Measurements from ENCODE around the gene CNTN6. TPM values are rescaled to one million over a fixed set of nuclear protein-coding genes. Genes with fewer than 3 reads are reported as not detected.

The CNTN6 gene
- polyA plus RNA-seq, 6 donors from 2014 or later = not detected

DNA sequence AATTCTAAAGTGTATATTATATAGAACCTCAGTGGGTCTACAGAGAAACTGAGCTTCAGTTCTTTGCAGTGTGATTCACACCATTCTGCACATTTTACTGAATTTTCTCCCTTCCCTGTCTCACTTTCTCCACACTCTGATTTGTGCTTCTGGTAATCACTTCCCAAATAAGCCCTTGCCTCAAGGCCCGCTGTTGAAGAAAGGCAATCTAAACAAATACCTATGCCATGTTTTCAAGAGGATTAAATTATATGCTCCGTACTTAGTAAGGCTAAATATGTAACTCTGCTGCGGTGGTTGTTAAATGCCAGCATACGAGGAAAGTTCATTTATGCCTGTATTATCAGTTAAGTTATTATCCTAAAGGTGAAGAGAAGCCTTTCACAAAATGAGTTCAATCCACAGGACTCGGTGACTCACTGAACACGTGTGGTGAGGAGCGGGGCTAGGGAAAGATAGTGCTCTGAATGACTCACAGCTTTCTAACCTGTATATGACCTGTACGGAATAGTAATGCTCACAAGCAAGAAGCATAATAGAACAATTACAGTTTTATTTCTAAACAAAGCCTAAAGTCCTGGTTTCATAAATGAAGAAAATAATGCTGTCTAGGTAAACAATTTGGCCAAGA lies 25.1 kb downstream of the CNTN6 start:
- Mint-ChIP-seq H3K27me3 (no peaks in the 10 kb centered on the region), H3K4me3 (no peak overlapping the region), H3K9me3 (peaks cover 0 to 11% (median 2%) of the 10 kb centered on the region in 7 donors), H3K4me1 (no peaks in the 10 kb centered on the region), H3K36me3 (no peaks in the 10 kb centered on the region), H3K27ac (no peak overlapping the region)
- no peak for ATAC-seq (ENCODE audit: low read depth in 2 of 2)
- no peak for DNase-seq

DNA sequence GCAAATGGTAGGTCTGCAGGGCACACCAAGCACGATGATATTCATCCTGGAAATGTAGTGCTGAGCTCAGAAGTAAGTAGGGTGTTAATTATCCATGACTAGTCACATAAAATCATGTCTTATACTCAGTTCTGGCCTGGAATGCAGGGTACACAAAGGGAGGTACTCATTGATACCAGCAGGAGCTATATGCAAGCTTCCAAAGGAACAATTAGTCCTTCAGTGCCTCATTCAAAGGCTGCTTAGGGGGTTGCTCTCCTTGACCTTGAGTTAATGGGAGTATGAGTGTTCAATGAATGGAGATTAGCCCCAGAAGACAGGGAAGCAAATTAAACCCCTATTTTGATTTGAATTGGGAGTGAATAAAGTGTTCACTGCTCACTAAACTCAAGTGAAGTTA lies 38.3 kb downstream of the CNTN6 start:
- no peak overlapping the region for H3K27ac Mint-ChIP-seq
- peaks cover 0 to 5% (median 0%) of the 10 kb centered on the region in 7 donors for H3K9me3 Mint-ChIP-seq
- DNase-seq = no peak
- no peak overlapping the region for H3K4me3 Mint-ChIP-seq
- no peaks in the 10 kb centered on the region for H3K27me3 Mint-ChIP-seq
- no peaks in the 10 kb centered on the region for H3K4me1 Mint-ChIP-seq
- ATAC-seq (ENCODE audit: low read depth in 2 of 2) = no peak
- H3K36me3 Mint-ChIP-seq = no peaks in the 10 kb centered on the region

DNA sequence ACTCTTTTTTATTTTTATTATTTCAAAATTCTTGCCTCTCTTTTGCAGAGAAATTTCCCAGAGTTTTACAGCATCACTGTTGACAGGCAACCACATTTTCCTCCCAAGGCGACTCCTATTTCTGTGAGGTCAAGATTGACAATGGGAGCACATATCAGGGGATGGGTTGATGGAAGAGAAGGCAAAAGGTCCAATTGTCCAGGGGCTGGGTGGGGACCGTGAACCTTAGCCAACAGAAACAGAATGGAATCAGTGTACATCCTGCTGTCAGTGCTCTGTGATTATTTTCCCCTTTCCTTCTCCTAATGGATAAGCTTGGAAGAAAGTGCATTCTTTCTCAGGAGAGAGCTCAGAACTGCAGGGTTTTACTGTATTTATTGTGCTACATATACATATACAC lies 42.4 kb downstream of the CNTN6 start:
- Mint-ChIP-seq H3K4me3 (no peak overlapping the region), H3K4me1 (no peaks in the 10 kb centered on the region), H3K36me3 (no peaks in the 10 kb centered on the region), H3K27ac (no peak overlapping the region), H3K27me3 (no peaks in the 10 kb centered on the region), H3K9me3 (peaks cover 0 to 6% (median 0%) of the 10 kb centered on the region in 7 donors)
- no peak for DNase-seq
- ATAC-seq (ENCODE audit: low read depth in 2 of 2) = no peak

DNA sequence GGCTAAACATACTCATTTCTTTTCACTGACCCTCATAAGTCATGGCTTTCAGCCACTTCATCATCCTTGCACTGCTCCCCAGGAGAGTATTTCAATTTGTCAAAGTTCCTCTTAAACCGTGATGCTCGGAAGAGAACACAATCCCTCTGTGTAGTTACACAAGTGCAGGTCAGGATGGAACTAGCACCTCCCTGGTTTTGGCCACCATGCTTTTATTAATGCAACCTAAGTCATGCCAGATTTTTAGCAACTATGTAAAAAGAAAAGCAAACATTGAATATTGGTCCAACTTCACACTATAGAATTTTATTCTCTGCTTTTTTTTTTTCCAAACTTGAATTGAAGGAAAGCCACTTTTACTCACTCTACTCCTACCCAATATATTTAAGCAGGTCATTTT lies 45.2 kb downstream of the CNTN6 start:
- Mint-ChIP-seq H3K27ac (no peak overlapping the region), H3K27me3 (no peaks in the 10 kb centered on the region), H3K9me3 (peaks cover 0 to 6% (median 0%) of the 10 kb centered on the region in 7 donors), H3K4me1 (no peaks in the 10 kb centered on the region), H3K4me3 (no peak overlapping the region), H3K36me3 (no peaks in the 10 kb centered on the region)
- ATAC-seq (ENCODE audit: low read depth in 2 of 2) = no peak
- DNase-seq = no peak

DNA sequence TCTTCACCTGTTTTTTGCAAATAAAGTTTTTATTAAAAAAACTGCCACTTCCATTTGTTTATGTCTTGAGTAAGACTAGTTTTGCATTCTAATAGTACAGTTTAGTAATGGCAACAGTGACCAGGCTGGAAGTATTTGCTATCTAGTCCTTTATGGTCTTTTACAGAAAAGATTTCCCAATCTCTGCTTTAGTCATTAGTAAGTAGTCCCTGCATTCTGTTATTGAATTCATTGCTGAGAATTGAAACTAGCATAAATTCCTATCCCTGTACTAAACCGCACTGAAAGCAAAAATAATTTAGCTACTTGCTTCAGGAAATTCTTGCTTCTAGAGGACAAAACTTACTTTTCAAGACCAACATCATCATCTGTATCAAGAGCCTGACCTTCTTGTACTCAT lies 46.2 kb downstream of the CNTN6 start:
- Mint-ChIP-seq H3K4me3 (no peak overlapping the region), H3K4me1 (no peaks in the 10 kb centered on the region), H3K36me3 (no peaks in the 10 kb centered on the region), H3K27me3 (no peaks in the 10 kb centered on the region), H3K27ac (no peak overlapping the region), H3K9me3 (peaks cover 0 to 6% (median 0%) of the 10 kb centered on the region in 7 donors)
- DNase-seq (no peak), ATAC-seq (ENCODE audit: low read depth in 2 of 2) (no peak)

DNA sequence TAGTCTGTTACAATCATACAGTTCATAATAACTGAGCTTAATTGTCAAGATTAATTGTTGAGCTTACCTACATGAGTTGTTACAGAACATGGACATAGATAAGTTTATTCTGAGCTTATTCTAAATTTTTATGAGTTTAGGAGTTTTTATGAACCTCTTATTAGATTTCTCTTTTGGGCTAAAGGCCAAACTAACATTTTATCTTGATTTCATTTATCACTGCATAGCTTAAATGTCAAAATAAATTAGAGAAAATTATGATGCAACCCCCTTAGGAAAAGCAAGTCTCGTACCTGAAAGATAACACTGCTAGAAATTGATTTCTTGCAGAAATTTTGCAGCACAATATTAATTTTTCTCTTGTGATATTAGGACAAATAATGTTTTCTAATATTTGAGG lies 54.5 kb downstream of the CNTN6 start:
- no peak for ATAC-seq (ENCODE audit: low read depth in 2 of 2)
- H3K4me3 Mint-ChIP-seq = no peak overlapping the region
- H3K36me3 Mint-ChIP-seq = no peaks in the 10 kb centered on the region
- peaks cover 0 to 7% (median 0%) of the 10 kb centered on the region in 7 donors for H3K9me3 Mint-ChIP-seq
- DNase-seq = no peak
- no peaks in the 10 kb centered on the region for H3K27me3 Mint-ChIP-seq
- H3K27ac Mint-ChIP-seq = no peak overlapping the region
- H3K4me1 Mint-ChIP-seq = no peaks in the 10 kb centered on the region

DNA sequence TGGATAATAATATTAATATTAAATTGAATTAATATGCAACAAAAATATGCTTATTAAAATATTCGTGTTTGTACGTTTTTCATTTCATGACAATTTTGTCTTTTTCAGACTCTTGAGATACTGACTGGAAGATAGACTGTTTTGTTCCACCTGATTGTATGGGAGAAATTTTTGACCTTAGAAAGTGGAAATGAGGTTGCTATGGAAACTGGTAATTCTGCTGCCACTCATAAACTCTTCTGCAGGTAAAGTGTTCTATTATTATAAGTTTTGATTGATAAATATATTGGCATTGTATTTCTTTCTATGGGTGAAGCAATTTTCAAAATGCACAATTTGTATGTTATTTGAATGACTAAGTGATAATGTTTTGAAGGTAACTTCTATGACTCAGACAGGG lies 55.0 kb downstream of the CNTN6 start:
- DNase-seq = no peak
- no peaks in the 10 kb centered on the region for H3K36me3 Mint-ChIP-seq
- H3K9me3 Mint-ChIP-seq = peaks cover 0 to 7% (median 0%) of the 10 kb centered on the region in 7 donors
- no peak for ATAC-seq (ENCODE audit: low read depth in 2 of 2)
- no peak overlapping the region for H3K4me3 Mint-ChIP-seq
- H3K27ac Mint-ChIP-seq = no peak overlapping the region
- H3K4me1 Mint-ChIP-seq = no peaks in the 10 kb centered on the region
- H3K27me3 Mint-ChIP-seq = no peaks in the 10 kb centered on the region

DNA sequence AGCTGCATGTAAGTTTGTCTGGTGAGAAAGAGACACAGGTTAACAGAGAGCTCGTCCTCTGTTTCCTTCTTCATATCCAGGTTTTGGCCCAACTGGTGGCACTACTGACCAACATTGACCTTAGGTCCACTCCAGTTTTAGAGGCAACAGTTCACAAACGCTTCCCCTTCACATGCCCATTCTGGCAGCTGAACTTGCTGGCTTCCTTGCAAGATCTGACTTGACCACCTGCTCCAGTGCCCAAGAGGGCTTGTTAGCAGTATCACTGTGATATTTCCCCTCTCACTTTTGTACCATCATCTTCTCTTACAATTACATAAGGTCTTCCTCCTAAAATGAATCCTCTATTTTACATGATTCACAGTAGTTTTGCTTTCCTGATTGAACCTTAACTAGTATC lies 71.3 kb downstream of the CNTN6 start:
- no peak for DNase-seq
- H3K4me1 Mint-ChIP-seq = no peaks in the 10 kb centered on the region

DNA sequence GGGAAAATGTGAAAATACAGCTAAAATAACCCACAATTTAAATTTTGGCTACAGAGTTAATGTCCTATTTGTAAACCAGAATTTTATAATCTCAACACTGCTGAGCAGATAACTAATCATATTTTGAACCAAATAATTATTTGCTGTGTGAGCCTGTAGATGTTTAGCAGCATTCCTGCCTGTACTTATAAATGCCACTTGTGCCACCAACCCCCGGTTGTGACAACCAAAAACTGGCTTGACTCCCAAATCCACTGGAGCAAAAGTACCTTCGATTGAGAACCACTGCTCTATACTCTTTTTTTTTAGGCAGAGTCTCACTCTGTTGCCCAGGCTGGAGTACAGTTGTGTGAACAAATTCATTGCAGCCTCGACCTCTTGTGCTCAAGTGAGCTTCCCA lies 78.5 kb downstream of the CNTN6 start:
- Mint-ChIP-seq H3K4me3 (no peak overlapping the region), H3K27ac (no peak overlapping the region), H3K27me3 (no peaks in the 10 kb centered on the region), H3K9me3 (peaks cover 0 to 7% (median 4%) of the 10 kb centered on the region in 7 donors), H3K36me3 (no peaks in the 10 kb centered on the region), H3K4me1 (no peaks in the 10 kb centered on the region)
- ATAC-seq (ENCODE audit: low read depth in 2 of 2) (no peak), DNase-seq (no peak)

More for the DNA sequence above, 71.3 kb downstream of the CNTN6 start:
- Mint-ChIP-seq H3K4me3 (no peak overlapping the region), H3K27me3 (no peaks in the 10 kb centered on the region), H3K9me3 (peaks cover 0 to 17% (median 6%) of the 10 kb centered on the region in 7 donors), H3K27ac (no peak overlapping the region), H3K36me3 (no peaks in the 10 kb centered on the region)
- no peak for ATAC-seq (ENCODE audit: low read depth in 2 of 2)

DNA sequence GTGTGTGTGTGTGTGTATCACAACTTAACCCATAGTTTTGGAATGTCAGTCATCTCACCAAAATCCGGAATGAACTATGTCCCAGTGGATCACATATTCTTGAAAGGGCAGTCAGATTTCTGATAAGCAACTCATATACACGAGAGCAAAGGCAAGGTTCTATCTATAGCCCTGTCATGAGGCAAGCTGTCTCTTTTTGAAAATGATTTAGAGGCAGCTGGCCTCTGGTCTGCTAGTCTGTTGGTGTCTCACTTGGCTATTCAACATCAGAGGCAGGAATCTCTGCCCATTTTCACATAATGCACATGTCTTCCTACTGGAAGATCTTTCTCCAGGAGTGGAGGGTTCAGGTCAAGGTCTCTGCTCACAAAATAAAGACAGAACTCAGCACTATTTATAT lies 79.8 kb downstream of the CNTN6 start:
- Mint-ChIP-seq H3K4me3 (no peak overlapping the region), H3K27ac (no peak overlapping the region), H3K4me1 (no peaks in the 10 kb centered on the region), H3K9me3 (peaks cover 0 to 5% (median 4%) of the 10 kb centered on the region in 7 donors), H3K36me3 (no peaks in the 10 kb centered on the region), H3K27me3 (no peaks in the 10 kb centered on the region)
- DNase-seq (no peak), ATAC-seq (ENCODE audit: low read depth in 2 of 2) (no peak)

DNA sequence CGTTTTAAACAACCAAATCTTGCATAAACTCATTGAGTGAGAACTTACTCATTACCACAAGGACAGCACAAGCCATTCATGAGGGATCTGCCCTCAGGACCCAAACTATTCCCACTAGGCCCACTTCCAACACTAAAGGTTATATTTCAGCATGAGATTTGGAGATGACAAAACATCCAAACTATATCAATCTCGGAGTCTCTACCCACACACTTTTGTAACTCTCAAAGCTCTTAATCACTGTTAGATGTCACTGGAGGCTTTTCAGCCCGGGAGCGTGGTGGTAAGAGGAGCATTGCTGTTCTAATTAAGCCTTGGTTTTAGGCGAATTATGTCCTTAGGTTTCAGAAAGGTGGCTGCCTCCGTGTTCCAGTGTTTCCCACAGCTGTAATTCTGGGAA lies 86.3 kb downstream of the CNTN6 start:
- ATAC-seq (ENCODE audit: low read depth in 2 of 2) = no peak
- H3K4me1 Mint-ChIP-seq = no peaks in the 10 kb centered on the region
- no peaks in the 10 kb centered on the region for H3K36me3 Mint-ChIP-seq
- no peak overlapping the region for H3K27ac Mint-ChIP-seq
- H3K4me3 Mint-ChIP-seq = no peak overlapping the region
- H3K9me3 Mint-ChIP-seq = peaks cover 2 to 12% (median 7%) of the 10 kb centered on the region in 7 donors
- no peak for DNase-seq
- no peaks in the 10 kb centered on the region for H3K27me3 Mint-ChIP-seq

DNA sequence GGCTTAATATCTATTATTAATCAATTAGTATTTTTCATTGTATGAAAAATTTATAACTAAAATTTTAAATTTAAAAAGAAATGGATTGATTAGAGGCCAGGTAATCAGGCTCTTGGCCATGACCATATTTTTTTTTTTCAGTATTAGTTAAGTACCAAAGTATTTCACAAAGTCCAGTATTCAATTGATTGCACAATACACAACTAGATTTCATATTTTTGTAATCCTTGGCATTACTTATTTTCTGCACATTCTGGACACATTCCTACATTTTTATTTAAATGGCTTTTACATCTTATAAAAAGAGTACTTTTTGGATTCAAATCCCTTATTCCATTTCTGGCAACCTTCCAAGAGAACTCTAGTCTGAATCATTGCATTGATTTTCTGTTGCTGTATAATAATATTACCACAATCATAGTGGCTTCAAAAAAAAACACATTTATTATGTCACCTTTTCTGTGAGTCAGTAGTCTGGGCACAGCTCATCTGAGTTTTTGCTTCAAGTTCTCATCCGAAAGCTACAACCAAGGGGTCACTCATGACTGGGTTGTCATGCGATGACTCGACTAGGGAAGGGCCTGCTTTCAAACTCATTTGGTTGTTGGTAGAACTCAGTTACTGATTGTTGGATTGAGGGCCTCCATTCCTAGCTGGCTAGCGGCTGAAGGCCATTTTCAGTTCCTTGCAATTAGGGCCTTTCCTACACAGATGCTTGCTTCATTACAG lies 90.7 kb downstream of the CNTN6 start:
- Mint-ChIP-seq H3K9me3 (peaks cover 0 to 6% (median under 1%) of the 10 kb centered on the region in 7 donors), H3K36me3 (no peaks in the 10 kb centered on the region), H3K4me1 (no peaks in the 10 kb centered on the region), H3K27ac (no peak overlapping the region), H3K4me3 (no peak overlapping the region), H3K27me3 (no peaks in the 10 kb centered on the region)
- ATAC-seq (ENCODE audit: low read depth in 2 of 2) = no peak
- no peak for DNase-seq

DNA sequence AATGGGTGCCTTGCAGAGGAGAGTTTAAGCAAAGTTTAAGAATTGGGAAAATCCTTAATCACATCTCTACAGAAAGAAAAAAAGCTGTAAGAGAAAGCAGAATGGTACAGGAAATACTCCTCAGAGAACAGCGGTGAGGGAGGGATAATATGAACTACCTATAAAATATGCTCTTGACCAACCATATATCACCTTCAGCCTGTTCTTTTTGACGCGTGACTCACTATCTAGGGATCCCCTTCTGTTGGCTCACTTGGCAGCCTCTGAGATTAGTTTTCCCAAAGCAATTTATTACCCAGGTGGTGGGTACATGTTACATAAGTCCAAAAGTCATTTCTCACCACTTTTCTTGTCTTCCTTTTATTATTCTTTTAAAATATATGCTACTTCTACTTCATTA lies 97.7 kb downstream of the CNTN6 start:
- H3K4me3 Mint-ChIP-seq = no peak overlapping the region
- no peaks in the 10 kb centered on the region for H3K36me3 Mint-ChIP-seq
- DNase-seq = no peak
- no peaks in the 10 kb centered on the region for H3K4me1 Mint-ChIP-seq
- no peak for ATAC-seq (ENCODE audit: low read depth in 2 of 2)
- H3K27ac Mint-ChIP-seq = no peak overlapping the region
- no peaks in the 10 kb centered on the region for H3K27me3 Mint-ChIP-seq
- H3K9me3 Mint-ChIP-seq = peaks cover 0 to 5% (median 0%) of the 10 kb centered on the region in 7 donors

DNA sequence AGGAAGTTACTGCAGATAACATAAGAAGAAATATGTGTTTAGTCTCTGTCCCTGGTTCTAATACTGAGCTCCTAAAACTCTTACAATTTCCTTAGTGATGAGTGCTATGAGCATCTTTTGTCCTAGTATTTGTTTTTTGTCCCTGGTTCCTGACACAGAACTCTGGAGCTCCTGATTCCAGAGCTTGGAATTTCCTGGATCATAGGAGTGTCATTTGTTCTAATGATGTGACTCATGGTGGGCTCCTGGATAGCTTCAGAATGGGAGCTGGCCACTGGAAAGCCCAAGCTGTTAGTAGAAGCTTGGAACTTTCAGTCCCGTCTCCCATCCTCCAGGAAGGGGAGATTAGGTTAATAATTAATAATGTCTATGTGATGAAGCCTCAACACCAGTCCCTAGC lies 98.2 kb downstream of the CNTN6 start:
- Mint-ChIP-seq H3K27me3 (no peaks in the 10 kb centered on the region), H3K9me3 (peaks cover 0 to 5% (median 0%) of the 10 kb centered on the region in 7 donors), H3K27ac (no peak overlapping the region), H3K4me3 (no peak overlapping the region), H3K36me3 (no peaks in the 10 kb centered on the region), H3K4me1 (no peaks in the 10 kb centered on the region)
- no peak for DNase-seq
- no peak for ATAC-seq (ENCODE audit: low read depth in 2 of 2)
